ENCODE measurements around the gene RANBP3.
"Not testable (repeated sequence)": the region's sequence is repeated elsewhere in the genome, so short reads cannot be mapped to it uniquely, and the experiment has no call there.

Gene RANBP3

GRCh38 chr19:6007866-6008265 lies 29.9 kb upstream of the RANBP3 start:
- DNase-seq (ENCODE audit: low spot score), result no peak

- DNase-seq (ENCODE audit: low spot score), result no peak
Measured at GRCh38 chr19:6006896-6007295, 29.0 kb upstream of the RANBP3 start.

GRCh38 chr19:6006070-6006446 lies 28.1 kb upstream of the RANBP3 start:
- DNase-seq (ENCODE audit: low spot score), result not testable (repeated sequence)

- no peak for DNase-seq (ENCODE audit: low spot score)
Measured at GRCh38 chr19:6005321-6006069, 27.6 kb upstream of the RANBP3 start.

GRCh38 chr19:6003976-6004375 lies 26.0 kb upstream of the RANBP3 start:
- no peak for DNase-seq (ENCODE audit: low spot score)

- no peak for DNase-seq (ENCODE audit: low spot score)
Measured at GRCh38 chr19:6002591-6002990, 24.7 kb upstream of the RANBP3 start.

GRCh38 chr19:6000228-6000847 lies 22.4 kb upstream of the RANBP3 start:
- no peak for DNase-seq (ENCODE audit: low spot score)

- DNase-seq (ENCODE audit: low spot score), result no peak
Measured at GRCh38 chr19:5999693-6000092, 21.8 kb upstream of the RANBP3 start.

- no peak for DNase-seq (ENCODE audit: low spot score)
Measured at GRCh38 chr19:5997371-5997770, 19.4 kb upstream of the RANBP3 start.

GRCh38 chr19:5996623-5997320 lies 18.8 kb upstream of the RANBP3 start:
- no peak for DNase-seq (ENCODE audit: low spot score)

GRCh38 chr19:5996102-5996501 lies 18.2 kb upstream of the RANBP3 start:
- DNase-seq (ENCODE audit: low spot score), result no peak

- no peak for DNase-seq (ENCODE audit: low spot score)
Measured at GRCh38 chr19:5995606-5996005, 17.7 kb upstream of the RANBP3 start.

- DNase-seq (ENCODE audit: low spot score), result no peak
Measured at GRCh38 chr19:5994405-5995165, 16.6 kb upstream of the RANBP3 start.

- DNase-seq (ENCODE audit: low spot score), result no peak
Measured at GRCh38 chr19:5993648-5994358, 15.9 kb upstream of the RANBP3 start.

GRCh38 chr19:5993201-5993600 lies 15.3 kb upstream of the RANBP3 start:
- DNase-seq (ENCODE audit: low spot score), result no peak

GRCh38 chr19:5992756-5993155 lies 14.8 kb upstream of the RANBP3 start:
- DNase-seq (ENCODE audit: low spot score), result no peak

- no peak for DNase-seq (ENCODE audit: low spot score)
Measured at GRCh38 chr19:5991244-5991838, 13.4 kb upstream of the RANBP3 start.

- peak; percentile 45 for DNase-seq (ENCODE audit: low spot score)
Measured at GRCh38 chr19:5990289-5990797, 12.4 kb upstream of the RANBP3 start.

- no peak for DNase-seq (ENCODE audit: low spot score)
Measured at GRCh38 chr19:5989388-5990074, 11.6 kb upstream of the RANBP3 start.

All from SK-N-DZ (cell line).